ENCODE data around the gene CAND1. TPM values are rescaled to one million over a fixed set of nuclear protein-coding genes. Genes with fewer than 3 reads are reported as not detected.
A peak's percentile ranks its signal among the peaks of the same experiment; 100 is the strongest.

The CAND1 gene
- total and polyA plus RNA-seq, 2 experiments from 2014 or later: 92.6 to 111 TPM

DNA sequence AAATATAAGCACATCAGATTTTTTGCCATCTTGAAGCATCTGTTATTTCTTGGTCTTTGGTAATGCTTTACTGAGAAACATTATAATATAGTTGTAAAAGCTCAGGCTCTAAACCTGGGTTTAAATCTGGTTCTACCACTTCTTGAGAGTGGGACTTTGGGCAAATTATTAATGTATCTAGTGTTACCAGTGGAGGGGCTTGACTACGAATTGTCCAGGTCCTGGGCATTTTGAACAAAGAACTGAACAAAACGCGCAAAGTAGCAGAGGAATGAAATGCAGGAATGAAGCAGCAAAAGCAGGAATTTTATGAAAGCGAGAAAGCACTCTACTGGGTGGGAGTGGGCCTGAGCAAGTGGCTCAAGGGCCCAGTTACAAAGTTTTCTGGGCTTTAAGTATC, 50.8 kb downstream of the CAND1 start:
- H3K9me2 ChIP-seq (ENCODE audit: insufficient read depth): peaks cover 3% of the 10 kb centered on the region; the same call in 1 of the 2 replicates
- TF ChIP-seq EZH2 (IDR thresholded peaks at IDR 0.05; ENCODE audit: insufficient read depth, poor library complexity, severe bottlenecking) (no peak), EZH2phosphoT487 (IDR thresholded peaks at IDR 0.05; ENCODE audit: insufficient read depth, low read depth) (no peak)
- H3K4me2 ChIP-seq (ENCODE audit: unreplicated experiment): no peak overlapping the region
- peaks cover 34% of the 10 kb centered on the region for H3K36me3 ChIP-seq (ENCODE audit: low read depth)
- H3F3A ChIP-seq (ENCODE audit: insufficient read depth): 0 out of 2 replicates have a peak, but pooled peaks cover under 1% of the 10 kb centered on the region
- in situ Hi-C loops (cut with MboI): no loop called here
- no peak overlapping the region for H2AFZ ChIP-seq
- WGBS, 2 experiments (ENCODE audit: low coverage in 1 of 2, low lambda C conversion rate in 2 of 2, missing lambda C conversion rate in 2 of 2): 95 to 99% methylated on average over 4 of the region's 4 CpGs
- no peaks in the 10 kb centered on the region for H3K9me3 ChIP-seq (ENCODE audit: low read depth)
- no peaks in the 10 kb centered on the region for H3K4me1 ChIP-seq (ENCODE audit: insufficient read depth)
- H3K79me2 ChIP-seq (ENCODE audit: insufficient read depth): no peaks in the 10 kb centered on the region
- H3K27ac ChIP-seq: no peak overlapping the region
- no peak overlapping the region for H3K4me3 ChIP-seq
- no peaks in the 10 kb centered on the region for H4K20me1 ChIP-seq (ENCODE audit: insufficient read depth)
- no peak for DNase-seq
- H3K27me3 ChIP-seq (replicated peaks; ENCODE audit: insufficient read depth): no peaks in the 10 kb centered on the region
- H3K9ac ChIP-seq: no peak overlapping the region

DNA sequence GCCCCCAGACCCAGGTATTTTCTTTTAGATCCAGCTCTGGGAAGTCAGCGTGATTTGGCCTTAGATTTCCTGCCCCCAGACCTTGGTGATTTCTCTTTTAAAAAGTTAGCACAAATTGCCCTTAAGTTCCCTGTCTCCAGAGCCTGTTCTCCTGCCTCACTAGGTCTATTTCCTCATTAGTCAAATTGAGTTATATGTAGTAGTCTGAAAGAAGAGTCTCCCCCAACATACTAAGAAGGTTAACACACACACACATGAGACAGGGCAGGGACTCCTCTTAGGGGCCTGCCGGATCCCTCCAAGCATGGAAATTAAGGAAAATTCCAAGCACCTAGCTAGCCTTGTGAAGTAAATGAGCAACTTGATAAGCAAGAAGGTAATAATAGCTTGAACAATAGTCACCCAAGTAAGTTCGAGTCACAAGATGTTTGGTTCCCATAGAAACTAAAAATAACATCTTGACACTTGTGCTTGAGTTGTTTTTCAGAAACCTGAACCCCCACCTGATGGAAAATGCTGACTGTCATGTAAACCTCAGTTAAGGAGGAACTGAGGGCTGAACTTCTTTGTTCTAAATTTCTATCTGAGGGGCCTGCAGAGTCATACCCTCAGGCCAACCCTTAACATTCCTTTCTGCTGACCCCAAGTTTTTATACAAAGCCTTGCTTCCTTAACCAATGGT, 51.6 kb downstream of the CAND1 start:
- WGBS, 2 experiments (ENCODE audit: low coverage in 1 of 2, low lambda C conversion rate in 2 of 2, missing lambda C conversion rate in 2 of 2): 82 to 88% methylated on average over 3 of the region's 3 CpGs
- peaks cover 3% of the 10 kb centered on the region; the same call in 1 of the 2 replicates for H3K9me2 ChIP-seq (ENCODE audit: insufficient read depth)
- no peaks in the 10 kb centered on the region for H4K20me1 ChIP-seq (ENCODE audit: insufficient read depth)
- peak; percentile 10 for DNase-seq
- no peak overlapping the region for H2AFZ ChIP-seq
- no peaks in the 10 kb centered on the region for H3K79me2 ChIP-seq (ENCODE audit: insufficient read depth)
- in situ Hi-C loops (cut with MboI): no loop called here
- no peaks in the 10 kb centered on the region for H3K9me3 ChIP-seq (ENCODE audit: low read depth)
- H3F3A ChIP-seq (ENCODE audit: insufficient read depth): 0 out of 2 replicates have a peak, but pooled peaks cover 5% of the 10 kb centered on the region
- no peak overlapping the region for H3K27ac ChIP-seq
- H3K9ac ChIP-seq: no peak overlapping the region
- H3K4me1 ChIP-seq (ENCODE audit: insufficient read depth): no peaks in the 10 kb centered on the region
- H3K4me3 ChIP-seq: no peak overlapping the region
- no peaks in the 10 kb centered on the region for H3K27me3 ChIP-seq (replicated peaks; ENCODE audit: insufficient read depth)
- TF ChIP-seq EZH2phosphoT487 (IDR thresholded peaks at IDR 0.05; ENCODE audit: insufficient read depth, low read depth): no peak
- TF ChIP-seq EZH2 (IDR thresholded peaks at IDR 0.05; ENCODE audit: insufficient read depth, poor library complexity, severe bottlenecking): no peak
- H3K36me3 ChIP-seq (ENCODE audit: low read depth): peaks cover 34% of the 10 kb centered on the region
- H3K4me2 ChIP-seq (ENCODE audit: unreplicated experiment): no peak overlapping the region

DNA sequence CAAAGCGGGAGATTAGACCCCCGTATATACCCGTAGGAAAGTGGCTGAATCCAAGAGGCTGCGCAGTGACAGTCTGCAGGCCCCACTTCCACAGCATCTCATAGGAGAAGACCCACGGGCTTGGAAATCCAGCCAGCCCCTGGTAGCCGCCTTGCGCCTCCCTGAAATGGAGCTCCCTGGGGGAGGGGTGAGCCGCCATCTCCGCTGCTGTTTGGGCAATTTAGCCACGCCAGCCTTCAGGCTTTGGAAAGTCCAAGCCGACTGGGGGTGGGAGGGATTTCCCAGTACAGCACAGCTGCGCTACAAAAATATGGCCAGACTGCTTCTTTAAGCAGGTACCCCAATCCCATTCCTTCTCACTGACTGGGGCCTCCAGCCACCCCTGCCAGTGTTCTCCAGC, 53.4 kb downstream of the CAND1 start:
- no peak for DNase-seq
- Histone ChIP-seq H3K79me2 (ENCODE audit: insufficient read depth) (no peaks in the 10 kb centered on the region), H4K20me1 (ENCODE audit: insufficient read depth) (no peaks in the 10 kb centered on the region), H3K9me3 (ENCODE audit: low read depth) (no peaks in the 10 kb centered on the region), H3K36me3 (ENCODE audit: low read depth) (peaks cover 31% of the 10 kb centered on the region; the same call in 1 of the 2 replicates), H3K9me2 (ENCODE audit: insufficient read depth) (peaks cover 3% of the 10 kb centered on the region; the same call in 1 of the 2 replicates), H3K4me2 (ENCODE audit: unreplicated experiment) (no peak overlapping the region), H3F3A (ENCODE audit: insufficient read depth) (peaks cover 14% of the 10 kb centered on the region; the same call in 1 of the 2 replicates), H3K4me1 (ENCODE audit: insufficient read depth) (no peaks in the 10 kb centered on the region), H3K27me3 (replicated peaks; ENCODE audit: insufficient read depth) (no peaks in the 10 kb centered on the region), H3K27ac (no peak overlapping the region), H3K4me3 (no peak overlapping the region), H3K9ac (no peak overlapping the region), H2AFZ (no peak overlapping the region)
- TF ChIP-seq EZH2 (IDR thresholded peaks at IDR 0.05; ENCODE audit: insufficient read depth, poor library complexity, severe bottlenecking) (no peak), EZH2phosphoT487 (IDR thresholded peaks at IDR 0.05; ENCODE audit: insufficient read depth, low read depth) (no peak)
- 84 to 85% methylated on average over 12 of the region's 12 CpGs for WGBS, 2 experiments (ENCODE audit: low coverage in 1 of 2, low lambda C conversion rate in 2 of 2, missing lambda C conversion rate in 2 of 2)
- in situ Hi-C loops (cut with MboI): no loop called here

DNA sequence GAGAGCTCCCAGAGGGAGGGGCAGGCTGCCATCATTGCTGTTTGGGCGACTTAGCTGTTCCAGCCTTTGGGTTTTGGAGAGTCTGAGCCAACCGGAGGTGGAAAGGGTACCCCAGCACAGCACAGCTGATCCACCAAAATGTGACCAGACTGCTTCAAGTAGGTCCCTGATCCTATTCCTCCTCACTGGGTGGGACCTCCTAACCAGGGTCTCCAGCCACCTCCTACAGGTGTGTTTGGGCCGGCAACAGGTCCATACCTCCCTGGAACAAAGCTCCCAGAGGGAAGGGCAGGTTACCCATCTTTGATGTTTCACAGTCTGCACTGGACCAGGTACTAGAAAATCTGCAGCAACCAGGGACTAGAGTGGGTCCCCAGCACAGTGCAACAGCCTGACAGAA, 53.8 kb downstream of the CAND1 start:
- no peak for DNase-seq
- Histone ChIP-seq H3K9me3 (ENCODE audit: low read depth) (no peaks in the 10 kb centered on the region), H3K4me3 (no peak overlapping the region), H2AFZ (no peak overlapping the region), H3K9me2 (ENCODE audit: insufficient read depth) (peaks cover 3% of the 10 kb centered on the region; the same call in 1 of the 2 replicates), H3F3A (ENCODE audit: insufficient read depth) (peaks cover 14% of the 10 kb centered on the region; the same call in 1 of the 2 replicates), H3K27ac (no peak overlapping the region), H3K4me1 (ENCODE audit: insufficient read depth) (no peaks in the 10 kb centered on the region), H3K36me3 (ENCODE audit: low read depth) (peaks cover 31% of the 10 kb centered on the region; the same call in 1 of the 2 replicates), H3K4me2 (ENCODE audit: unreplicated experiment) (no peak overlapping the region), H4K20me1 (ENCODE audit: insufficient read depth) (no peaks in the 10 kb centered on the region), H3K9ac (no peak overlapping the region), H3K27me3 (replicated peaks; ENCODE audit: insufficient read depth) (no peaks in the 10 kb centered on the region), H3K79me2 (ENCODE audit: insufficient read depth) (no peaks in the 10 kb centered on the region)
- WGBS, 2 experiments (ENCODE audit: low coverage in 1 of 2, low lambda C conversion rate in 2 of 2, missing lambda C conversion rate in 2 of 2): 95 to 96% methylated on average over 3 of the region's 3 CpGs
- in situ Hi-C loops (cut with MboI): no loop called here
- no peak for TF ChIP-seq EZH2 (IDR thresholded peaks at IDR 0.05; ENCODE audit: insufficient read depth, poor library complexity, severe bottlenecking)
- no peak for TF ChIP-seq EZH2phosphoT487 (IDR thresholded peaks at IDR 0.05; ENCODE audit: insufficient read depth, low read depth)

Data from GM23248 (cell line).